DOHH2 (cell line): ENCODE data around the gene TBC1D10B.

Source experiments
- H3F3A ChIP-seq: fragments of 200-600 bp; sonication (generic), shearing (Covaris generic); 2 replicates; pipeline ENCODE4 v1.6.0; 2016; ENCODE audit warnings: antibody characterized with exemption, mild to moderate bottlenecking; ENCODE audit not compliant: control insufficient read depth, insufficient read depth
- H3K27ac ChIP-seq: fragments of 200-600 bp; sonication (generic); 2 replicates; pipeline ENCODE4 v1.5.1; 2014; ENCODE audit warnings: low read depth, mild to moderate bottlenecking, low read length, moderate library complexity
- H3K27me3 ChIP-seq: fragments of 200-600 bp; sonication (generic); 2 replicates; pipeline ENCODE4 v1.6.1; 2014; ENCODE audit warnings: mild to moderate bottlenecking, low read length, mixed read lengths; ENCODE audit not compliant: control insufficient read depth
- H3K36me3 ChIP-seq: fragments of 200-600 bp; sonication (generic); 2 replicates; pipeline ENCODE4 v1.6.1; 2014; ENCODE audit warnings: mild to moderate bottlenecking, low read length, moderate library complexity, mixed read lengths; ENCODE audit not compliant: control insufficient read depth
- H3K4me1 ChIP-seq: fragments of 200-600 bp; sonication (generic); 2 replicates; pipeline ENCODE4 v1.6.1; 2014; ENCODE audit warnings: mild to moderate bottlenecking, low read length, mixed read lengths; ENCODE audit not compliant: control insufficient read depth
- H3K4me2 ChIP-seq: fragments of 200-600 bp; sonication (generic); 2 replicates; pipeline ENCODE4 v1.6.0; 2014; ENCODE audit warnings: mild to moderate bottlenecking, low read length, moderate library complexity
- H3K4me3 ChIP-seq: fragments of 200-600 bp; sonication (generic); 2 replicates; pipeline ENCODE4 v1.5.1; 2014; ENCODE audit warnings: mild to moderate bottlenecking, low read length, mixed read lengths
- H3K79me2 ChIP-seq: fragments of 200-600 bp; sonication (generic); 2 replicates; pipeline ENCODE4 v1.6.1; 2014; ENCODE audit warnings: mild to moderate bottlenecking, low read length, mixed read lengths; ENCODE audit not compliant: control insufficient read depth
- H3K9me2 ChIP-seq: fragments of 200-600 bp; sonication (generic); replicated peaks from 2 replicates; pipeline ENCODE4 v1.6.1; 2014; ENCODE audit warnings: mild to moderate bottlenecking, low read length, mixed read lengths; ENCODE audit not compliant: control insufficient read depth
- H3K9me3 ChIP-seq: fragments of 200-600 bp; sonication (generic); 2 replicates; pipeline ENCODE4 v1.6.1; 2014; ENCODE audit warnings: antibody characterized with exemption, low read length, mixed read lengths; ENCODE audit not compliant: control insufficient read depth, insufficient read depth
- H4K20me1 ChIP-seq: fragments of 200-600 bp; sonication (generic); 2 replicates; pipeline ENCODE4 v1.6.0; 2014; ENCODE audit warnings: low read depth, mild to moderate bottlenecking, antibody characterized with exemption, low read length, moderate library complexity; ENCODE audit not compliant: control insufficient read depth, insufficient read depth
- CTCF ChIP-seq: fragments of 200-600 bp; sonication (generic); IDR thresholded peaks from one replicate; pipeline ENCODE4 v1.5.1; 2014; ENCODE audit warnings: antibody characterized with exemption, mild to moderate bottlenecking, low read depth, low read length; ENCODE audit not compliant: poor library complexity, severe bottlenecking
- EZH2phosphoT487 ChIP-seq: fragments of 200-600 bp; sonication (generic); IDR thresholded peaks from 2 replicates; pipeline ENCODE4 v1.6.1; 2017; ENCODE audit warnings: borderline replicate concordance, mild to moderate bottlenecking, antibody characterized with exemption, low read length, moderate library complexity, mixed read lengths

TBC1D10B gene

GRCh38 chr16:30413112-30413806, 43.0 kb upstream of the TBC1D10B start:
- H3K36me3 ChIP-seq: peaks cover 42% of the 10 kb centered on the region
- H3K9me3 ChIP-seq: no peaks in the 10 kb centered on the region
- H4K20me1 ChIP-seq: no peaks in the 10 kb centered on the region
- no peaks in the 10 kb centered on the region for H3K27me3 ChIP-seq
- peaks cover 19% of the 10 kb centered on the region for H3F3A ChIP-seq
- no peak overlapping the region for H3K4me3 ChIP-seq
- TF ChIP-seq EZH2phosphoT487 (no peak), CTCF (no peak)
- no peaks in the 10 kb centered on the region for H3K9me2 ChIP-seq
- H3K27ac ChIP-seq: no peak overlapping the region
- no peak overlapping the region for H3K4me2 ChIP-seq
- H3K4me1 ChIP-seq: peaks cover 29% of the 10 kb centered on the region
- H3K79me2 ChIP-seq: peaks cover 36% of the 10 kb centered on the region

- TF ChIP-seq CTCF (peak; percentile 94), EZH2phosphoT487 (no peak)
- Histone ChIP-seq H3K9me2 (no peaks in the 10 kb centered on the region), H3K4me1 (peaks cover 27% of the 10 kb centered on the region), H3K4me2 (peak overlapping the region; percentile 87), H3K27me3 (no peaks in the 10 kb centered on the region), H3K9me3 (no peaks in the 10 kb centered on the region), H3K79me2 (peaks cover 27% of the 10 kb centered on the region), H3F3A (peaks cover 12% of the 10 kb centered on the region), H3K36me3 (peaks cover 37% of the 10 kb centered on the region), H3K4me3 (peak overlapping the region; percentile 92), H3K27ac (peak overlapping the region; percentile 72), H4K20me1 (no peaks in the 10 kb centered on the region)
Observed at GRCh38 chr16:30409125-30410060, 39.1 kb upstream of the TBC1D10B start.

GRCh38 chr16:30407804-30408534, 37.7 kb upstream of the TBC1D10B start:
- Histone ChIP-seq H3K4me1 (peaks cover 27% of the 10 kb centered on the region), H4K20me1 (no peaks in the 10 kb centered on the region), H3K79me2 (peaks cover 27% of the 10 kb centered on the region), H3K4me3 (peak overlapping the region; percentile 92), H3K9me2 (no peaks in the 10 kb centered on the region), H3K27ac (peak overlapping the region; percentile 72), H3K27me3 (no peaks in the 10 kb centered on the region), H3F3A (peaks cover 10% of the 10 kb centered on the region), H3K9me3 (no peaks in the 10 kb centered on the region), H3K36me3 (peaks cover 25% of the 10 kb centered on the region), H3K4me2 (peak overlapping the region; percentile 87)
- no peak for TF ChIP-seq CTCF
- TF ChIP-seq EZH2phosphoT487: no peak
